RWPE2 (cell line): Measurements from ENCODE around the gene RASGRF2.

Source experiments
- ATAC-seq: fragments of 200-7000 bp; cut with Tn5 transposase; 3 replicates; pipeline ENCODE4 v1.9.1; 2021; ENCODE audit warnings: low read depth
- DNase-seq: peaks from one replicate; pipeline ENCODE4 v3.0.0-alpha.2; 2020; ENCODE audit warnings: low spot score
- H3K27ac ChIP-seq: fragments of 450-650 bp; 2 replicates; pipeline ENCODE4 v1.5.1; 2017; ENCODE audit warnings: mild to moderate bottlenecking; ENCODE audit not compliant: poor library complexity, severe bottlenecking
- H3K27me3 ChIP-seq: fragments of 250-450 bp; sonication (Bioruptor Pico); 2 replicates; pipeline ENCODE4 v1.5.1; 2021; ENCODE audit warnings: mild to moderate bottlenecking, moderate library complexity; ENCODE audit not compliant: insufficient read depth, poor library complexity, severe bottlenecking
- H3K36me3 ChIP-seq: fragments of 250-450 bp; sonication (Bioruptor Pico); 2 replicates; pipeline ENCODE4 v1.5.1; 2020; ENCODE audit warnings: low read depth, mild to moderate bottlenecking, moderate library complexity
- H3K4me1 ChIP-seq: fragments of 250-450 bp; sonication (Bioruptor Pico); 2 replicates; pipeline ENCODE4 v1.5.1; 2021; ENCODE audit warnings: mild to moderate bottlenecking, moderate library complexity; ENCODE audit not compliant: insufficient read depth, poor library complexity, severe bottlenecking
- H3K4me3 ChIP-seq: fragments of 250-450 bp; sonication (Bioruptor Pico); 2 replicates; pipeline ENCODE4 v1.5.1; 2021; ENCODE audit warnings: mild to moderate bottlenecking, moderate library complexity; ENCODE audit not compliant: severe bottlenecking
- H3K9me3 ChIP-seq: fragments of 250-450 bp; sonication (Bioruptor Pico); 2 replicates; pipeline ENCODE4 v1.5.1; 2021; ENCODE audit warnings: mild to moderate bottlenecking, moderate library complexity; ENCODE audit not compliant: severe bottlenecking
- CTCF ChIP-seq: fragments of 450-650 bp; IDR thresholded peaks from one replicate; pipeline ENCODE4 v1.5.1; 2017; ENCODE audit warnings: mild to moderate bottlenecking, moderate library complexity; ENCODE audit not compliant: poor library complexity, severe bottlenecking

Gene RASGRF2

GRCh38 chr5:80990527-80990926 is 30.4 kb downstream of the RASGRF2 start:
- no peak overlapping the region for H3K4me3 ChIP-seq
- H3K27ac ChIP-seq: peak overlapping the region; percentile 80
- H3K27me3 ChIP-seq: no peaks in the 10 kb centered on the region
- H3K9me3 ChIP-seq: no peaks in the 10 kb centered on the region
- H3K4me1 ChIP-seq: peaks cover 13% of the 10 kb centered on the region
- no peak for TF ChIP-seq CTCF
- DNase-seq (no peak), ATAC-seq (peak; percentile 67)
- no peaks in the 10 kb centered on the region for H3K36me3 ChIP-seq

- DNase-seq: peak; percentile 77
- peak; percentile 96 for ATAC-seq
- Histone ChIP-seq H3K9me3 (no peaks in the 10 kb centered on the region), H3K27ac (peak overlapping the region; percentile 80), H3K36me3 (no peaks in the 10 kb centered on the region), H3K27me3 (no peaks in the 10 kb centered on the region), H3K4me1 (peaks cover 13% of the 10 kb centered on the region), H3K4me3 (no peak overlapping the region)
- no peak for TF ChIP-seq CTCF
Observed at GRCh38 chr5:80990971-80991370, 30.8 kb downstream of the RASGRF2 start.

- no peak for ATAC-seq
- no peak for TF ChIP-seq CTCF
Observed at GRCh38 chr5:80995908-80996307, 35.7 kb downstream of the RASGRF2 start.

GRCh38 chr5:80998590-80998979 is 38.4 kb downstream of the RASGRF2 start:
- Histone ChIP-seq H3K4me1 (no peaks in the 10 kb centered on the region), H3K36me3 (no peaks in the 10 kb centered on the region), H3K9me3 (no peaks in the 10 kb centered on the region), H3K27me3 (peaks cover 2% of the 10 kb centered on the region), H3K4me3 (no peak overlapping the region), H3K27ac (no peak overlapping the region)
- no peak for ATAC-seq
- no peak for TF ChIP-seq CTCF
- no peak for DNase-seq

More at GRCh38 chr5:80995908-80996307, 35.7 kb downstream of the RASGRF2 start:
- Histone ChIP-seq H3K4me3 (no peak overlapping the region), H3K4me1 (peaks cover 5% of the 10 kb centered on the region), H3K27me3 (no peaks in the 10 kb centered on the region), H3K9me3 (no peaks in the 10 kb centered on the region), H3K36me3 (no peaks in the 10 kb centered on the region), H3K27ac (no peak overlapping the region)
- no peak for DNase-seq

GRCh38 chr5:81003811-81004386 is 43.7 kb downstream of the RASGRF2 start:
- Histone ChIP-seq H3K27me3 (peaks cover 2% of the 10 kb centered on the region), H3K36me3 (no peaks in the 10 kb centered on the region), H3K9me3 (no peaks in the 10 kb centered on the region), H3K4me1 (no peaks in the 10 kb centered on the region), H3K27ac (no peak overlapping the region), H3K4me3 (no peak overlapping the region)
- TF ChIP-seq CTCF: no peak
- ATAC-seq (no peak), DNase-seq (no peak)
